Activated B cell treated with CpG ODN at 0.5 μM for 24 hours (primary cell): Measurements from ENCODE around the gene CCDC179. TPM values are rescaled to one million over a fixed set of nuclear protein-coding genes. Genes with fewer than 3 reads are reported as not detected.

Experiments
- ATAC-seq: fragments of 200-7000 bp; cut with Tn5 transposase; one replicate; pipeline ENCODE4 v1.10.0; 2021; ENCODE audit warnings: low read depth, mild to moderate bottlenecking, moderate library complexity
- CTCF ChIA-PET: fragments of 350-600 bp; sonication (Branson Sonifier 250); formaldehyde crosslinking; loops from one replicate; lab custom pipeline; 2021; ENCODE audit warnings: antibody characterized with exemption; lab: Charles Lee
- POLR2A ChIA-PET: fragments of 350-600 bp; sonication (Branson Sonifier 250); formaldehyde crosslinking; loops from one replicate; lab custom pipeline; 2021; ENCODE audit warnings: antibody characterized with exemption; lab: Charles Lee
- DNase-seq: peaks from one replicate; pipeline ENCODE4 v3.0.0; 2022
- H3K27ac Mint-ChIP-seq: one replicate; pipeline ENCODE4 v1.8.0; 2020; ENCODE audit warnings: mixed read lengths
- H3K27me3 Mint-ChIP-seq: one replicate; pipeline ENCODE4 v1.8.0; 2021; ENCODE audit warnings: mixed read lengths
- H3K36me3 Mint-ChIP-seq: one replicate; pipeline ENCODE4 v1.8.0; 2021; ENCODE audit warnings: low read depth, mixed read lengths
- H3K4me1 Mint-ChIP-seq: one replicate; pipeline ENCODE4 v1.8.0; 2021; ENCODE audit warnings: mixed read lengths
- H3K4me3 Mint-ChIP-seq: one replicate; pipeline ENCODE4 v1.8.0; 2020; ENCODE audit warnings: mild to moderate bottlenecking, mixed read lengths
- H3K9me3 Mint-ChIP-seq: one replicate; pipeline ENCODE4 v1.8.0; 2020; ENCODE audit warnings: mixed read lengths
- CTCF ChIP-seq: fragments of 200-600 bp; IDR thresholded peaks from one replicate; pipeline ENCODE4 v1.8.0; 2022; ENCODE audit warnings: antibody characterized with exemption, mild to moderate bottlenecking
- intact Hi-C: fragments of 100-400 bp; cut with micrococcal nuclease; formaldehyde crosslinking; loops from one replicate; pipeline ENCODE4 v1.15.1; 2024
- total RNA-seq: library from RNA; stranded (reverse); gene quantifications from 2 replicates; pipeline ENCODE4 v1.2.3, GENCODE V29; 2022

The CCDC179 gene
- not detected in 2 replicates for total RNA-seq

- ATAC-seq (no peak), DNase-seq (no peak)
- TF ChIP-seq CTCF = no peak
- Mint-ChIP-seq H3K27me3 (no peaks in the 10 kb centered on the region), H3K36me3 (no peaks in the 10 kb centered on the region), H3K27ac (no peak within 1 kb of the TSS), H3K9me3 (no peaks in the 10 kb centered on the region), H3K4me1 (no peaks in the 10 kb centered on the region), H3K4me3 (no peak within 1 kb of the TSS)
- ChIA-PET CTCF (no interaction called here), POLR2A (no interaction called here)
- intact Hi-C loops = no loop called here
Measured at GRCh38 chr11:22860241-22860640, at the start of gene CCDC179. Gene CCDC179, minus strand, starts transcription at chr11:22860474. Its CDS starts 53 bp downstream, at chr11:22860421.

GRCh38 chr11:22903782-22904181 lies 43.5 kb upstream of the CCDC179 start:
- no peak overlapping the region for H3K27ac Mint-ChIP-seq
- H3K36me3 Mint-ChIP-seq = no peaks in the 10 kb centered on the region
- DNase-seq (no peak), ATAC-seq (no peak)
- H3K27me3 Mint-ChIP-seq = no peaks in the 10 kb centered on the region
- no peaks in the 10 kb centered on the region for H3K9me3 Mint-ChIP-seq
- H3K4me1 Mint-ChIP-seq = no peaks in the 10 kb centered on the region
- ChIA-PET CTCF (no interaction called here), POLR2A (no interaction called here)
- intact Hi-C loops = no loop called here
- no peak for TF ChIP-seq CTCF
- H3K4me3 Mint-ChIP-seq = no peak overlapping the region

DNA sequence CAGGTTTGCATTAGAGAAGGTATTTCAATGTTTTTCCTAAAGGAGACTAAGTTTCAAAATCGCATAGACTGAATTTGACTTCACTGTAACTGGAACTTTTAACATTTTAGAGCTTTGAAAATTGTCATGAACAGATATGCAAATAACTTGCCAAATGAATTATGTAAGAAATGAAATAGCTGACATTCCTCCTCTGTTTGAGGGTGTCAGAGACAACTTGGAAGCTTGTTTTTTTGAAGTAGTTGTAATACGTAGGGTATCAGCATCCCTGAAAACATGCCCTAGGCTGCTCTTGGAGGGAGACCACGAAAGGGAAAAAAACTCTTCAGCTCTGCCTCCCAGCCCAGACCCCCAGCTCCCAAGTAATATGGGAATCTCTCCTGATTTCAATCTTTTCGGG lies 41.3 kb upstream of the CCDC179 start:
- Mint-ChIP-seq H3K4me1 (no peaks in the 10 kb centered on the region), H3K27me3 (no peaks in the 10 kb centered on the region), H3K36me3 (no peaks in the 10 kb centered on the region), H3K9me3 (no peaks in the 10 kb centered on the region), H3K4me3 (no peak overlapping the region), H3K27ac (no peak overlapping the region)
- TF ChIP-seq CTCF = no peak
- no peak for ATAC-seq
- ChIA-PET CTCF (no interaction called here), POLR2A (no interaction called here)
- no peak for DNase-seq
- intact Hi-C loops = no loop called here

DNA sequence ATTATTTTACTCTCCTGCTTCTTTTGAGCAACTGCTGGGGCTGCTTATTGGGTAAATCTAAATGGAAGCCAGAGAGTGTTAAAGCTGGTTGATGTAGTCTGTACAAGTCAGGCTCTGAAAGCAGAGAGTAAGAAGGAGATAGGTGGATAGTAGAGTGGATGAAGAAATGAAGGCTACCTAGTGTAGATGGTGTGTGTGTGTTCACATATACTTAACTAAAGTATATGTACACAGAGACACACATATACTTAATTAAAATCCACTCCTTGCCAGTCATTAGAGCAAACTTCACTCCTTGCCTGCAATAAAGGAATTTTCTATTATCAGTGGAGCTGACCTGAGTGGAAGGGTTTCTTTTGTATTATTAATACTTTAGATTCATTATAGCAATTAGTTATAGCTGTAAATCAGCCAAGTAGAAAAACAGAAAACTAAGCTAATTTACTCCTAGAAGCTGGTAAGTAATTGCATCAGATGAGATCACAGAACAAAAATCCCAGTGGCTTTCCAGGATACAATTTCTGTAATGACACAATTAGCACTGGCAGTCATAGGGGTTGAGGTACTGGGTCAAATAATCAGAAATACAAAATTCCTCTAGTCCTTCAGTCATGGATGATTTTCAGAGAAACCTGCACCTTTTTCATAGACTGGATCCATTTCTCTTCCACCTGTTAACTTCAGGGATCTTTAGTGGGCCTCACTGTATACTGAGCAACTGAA lies 40.7 kb upstream of the CCDC179 start:
- no peak for DNase-seq
- H3K36me3 Mint-ChIP-seq = no peaks in the 10 kb centered on the region
- H3K9me3 Mint-ChIP-seq = no peaks in the 10 kb centered on the region
- H3K4me1 Mint-ChIP-seq = no peaks in the 10 kb centered on the region
- POLR2A ChIA-PET = no interaction called here
- no peak overlapping the region for H3K27ac Mint-ChIP-seq
- H3K4me3 Mint-ChIP-seq = no peak overlapping the region
- CTCF ChIA-PET = no interaction called here
- no peaks in the 10 kb centered on the region for H3K27me3 Mint-ChIP-seq
- intact Hi-C loops = no loop called here
- no peak for TF ChIP-seq CTCF
- no peak for ATAC-seq

GRCh38 chr11:22898036-22898435 lies 37.8 kb upstream of the CCDC179 start:
- no peaks in the 10 kb centered on the region for H3K27me3 Mint-ChIP-seq
- ATAC-seq (no peak), DNase-seq (no peak)
- no peak overlapping the region for H3K27ac Mint-ChIP-seq
- TF ChIP-seq CTCF = no peak
- peaks cover 5% of the 10 kb centered on the region for H3K9me3 Mint-ChIP-seq
- POLR2A ChIA-PET = no interaction called here
- H3K36me3 Mint-ChIP-seq = no peaks in the 10 kb centered on the region
- no peaks in the 10 kb centered on the region for H3K4me1 Mint-ChIP-seq
- no peak overlapping the region for H3K4me3 Mint-ChIP-seq
- CTCF ChIA-PET = no interaction called here
- intact Hi-C loops = no loop called here
